DOHH2 (cell line): Measurements from ENCODE around the gene SCGB2B2.

ENCODE experiments used
- H3F3A ChIP-seq: fragments of 200-600 bp; sonication (generic), shearing (Covaris generic); 2 replicates; pipeline ENCODE4 v1.6.0; 2016; ENCODE audit warnings: antibody characterized with exemption, mild to moderate bottlenecking; ENCODE audit not compliant: control insufficient read depth, insufficient read depth
- H3K27ac ChIP-seq: fragments of 200-600 bp; sonication (generic); 2 replicates; pipeline ENCODE4 v1.5.1; 2014; ENCODE audit warnings: low read depth, mild to moderate bottlenecking, low read length, moderate library complexity
- H3K27me3 ChIP-seq: fragments of 200-600 bp; sonication (generic); 2 replicates; pipeline ENCODE4 v1.6.1; 2014; ENCODE audit warnings: mild to moderate bottlenecking, low read length, mixed read lengths; ENCODE audit not compliant: control insufficient read depth
- H3K36me3 ChIP-seq: fragments of 200-600 bp; sonication (generic); 2 replicates; pipeline ENCODE4 v1.6.1; 2014; ENCODE audit warnings: mild to moderate bottlenecking, low read length, moderate library complexity, mixed read lengths; ENCODE audit not compliant: control insufficient read depth
- H3K4me1 ChIP-seq: fragments of 200-600 bp; sonication (generic); 2 replicates; pipeline ENCODE4 v1.6.1; 2014; ENCODE audit warnings: mild to moderate bottlenecking, low read length, mixed read lengths; ENCODE audit not compliant: control insufficient read depth
- H3K4me2 ChIP-seq: fragments of 200-600 bp; sonication (generic); 2 replicates; pipeline ENCODE4 v1.6.0; 2014; ENCODE audit warnings: mild to moderate bottlenecking, low read length, moderate library complexity
- H3K4me3 ChIP-seq: fragments of 200-600 bp; sonication (generic); 2 replicates; pipeline ENCODE4 v1.5.1; 2014; ENCODE audit warnings: mild to moderate bottlenecking, low read length, mixed read lengths
- H3K79me2 ChIP-seq: fragments of 200-600 bp; sonication (generic); 2 replicates; pipeline ENCODE4 v1.6.1; 2014; ENCODE audit warnings: mild to moderate bottlenecking, low read length, mixed read lengths; ENCODE audit not compliant: control insufficient read depth
- H3K9me2 ChIP-seq: fragments of 200-600 bp; sonication (generic); replicated peaks from 2 replicates; pipeline ENCODE4 v1.6.1; 2014; ENCODE audit warnings: mild to moderate bottlenecking, low read length, mixed read lengths; ENCODE audit not compliant: control insufficient read depth
- H3K9me3 ChIP-seq: fragments of 200-600 bp; sonication (generic); 2 replicates; pipeline ENCODE4 v1.6.1; 2014; ENCODE audit warnings: antibody characterized with exemption, low read length, mixed read lengths; ENCODE audit not compliant: control insufficient read depth, insufficient read depth
- H4K20me1 ChIP-seq: fragments of 200-600 bp; sonication (generic); 2 replicates; pipeline ENCODE4 v1.6.0; 2014; ENCODE audit warnings: low read depth, mild to moderate bottlenecking, antibody characterized with exemption, low read length, moderate library complexity; ENCODE audit not compliant: control insufficient read depth, insufficient read depth
- EZH2phosphoT487 ChIP-seq: fragments of 200-600 bp; sonication (generic); IDR thresholded peaks from 2 replicates; pipeline ENCODE4 v1.6.1; 2017; ENCODE audit warnings: borderline replicate concordance, mild to moderate bottlenecking, antibody characterized with exemption, low read length, moderate library complexity, mixed read lengths
- TF ChIP-seq, protein P1 (sequence below): fragments of 200-600 bp; sonication (generic); IDR thresholded peaks from one replicate; pipeline ENCODE4 v1.5.1; 2014; ENCODE audit warnings: antibody characterized with exemption, mild to moderate bottlenecking, low read depth, low read length; ENCODE audit not compliant: poor library complexity, severe bottlenecking

SCGB2B2 gene

DNA sequence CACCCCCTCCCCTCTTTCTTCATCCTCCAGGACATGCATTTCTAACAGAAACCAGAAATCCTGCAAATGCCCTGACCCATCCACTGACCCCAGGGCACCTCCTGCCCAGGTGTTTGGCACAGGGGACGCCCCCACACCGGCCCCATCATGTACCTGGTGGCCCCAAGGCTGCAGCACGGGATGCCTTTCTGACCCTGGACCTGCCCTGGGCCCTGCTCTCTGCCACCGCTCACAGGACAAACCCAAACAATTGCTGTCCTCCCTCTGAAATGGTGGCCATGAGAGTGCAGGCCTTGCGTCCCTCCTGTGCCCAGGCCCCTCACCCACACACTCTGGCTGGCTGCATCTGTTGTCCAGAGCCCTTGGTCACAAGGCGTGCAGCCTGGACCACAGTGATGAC is 12.1 kb downstream of the SCGB2B2 start:
- Histone ChIP-seq H4K20me1 (no peaks in the 10 kb centered on the region), H3K27me3 (no peaks in the 10 kb centered on the region), H3K4me1 (peaks cover 8% of the 10 kb centered on the region; the same call in 1 of the 2 replicates), H3K9me2 (no peaks in the 10 kb centered on the region), H3K27ac (no peak overlapping the region), H3K79me2 (no peaks in the 10 kb centered on the region), H3K4me2 (no peak overlapping the region), H3F3A (no peaks in the 10 kb centered on the region), H3K4me3 (no peak overlapping the region), H3K9me3 (no peaks in the 10 kb centered on the region; the same call in 1 of the 2 replicates), H3K36me3 (no peaks in the 10 kb centered on the region)
- no peak for TF ChIP-seq EZH2phosphoT487
- TF ChIP-seq, protein P1, sequence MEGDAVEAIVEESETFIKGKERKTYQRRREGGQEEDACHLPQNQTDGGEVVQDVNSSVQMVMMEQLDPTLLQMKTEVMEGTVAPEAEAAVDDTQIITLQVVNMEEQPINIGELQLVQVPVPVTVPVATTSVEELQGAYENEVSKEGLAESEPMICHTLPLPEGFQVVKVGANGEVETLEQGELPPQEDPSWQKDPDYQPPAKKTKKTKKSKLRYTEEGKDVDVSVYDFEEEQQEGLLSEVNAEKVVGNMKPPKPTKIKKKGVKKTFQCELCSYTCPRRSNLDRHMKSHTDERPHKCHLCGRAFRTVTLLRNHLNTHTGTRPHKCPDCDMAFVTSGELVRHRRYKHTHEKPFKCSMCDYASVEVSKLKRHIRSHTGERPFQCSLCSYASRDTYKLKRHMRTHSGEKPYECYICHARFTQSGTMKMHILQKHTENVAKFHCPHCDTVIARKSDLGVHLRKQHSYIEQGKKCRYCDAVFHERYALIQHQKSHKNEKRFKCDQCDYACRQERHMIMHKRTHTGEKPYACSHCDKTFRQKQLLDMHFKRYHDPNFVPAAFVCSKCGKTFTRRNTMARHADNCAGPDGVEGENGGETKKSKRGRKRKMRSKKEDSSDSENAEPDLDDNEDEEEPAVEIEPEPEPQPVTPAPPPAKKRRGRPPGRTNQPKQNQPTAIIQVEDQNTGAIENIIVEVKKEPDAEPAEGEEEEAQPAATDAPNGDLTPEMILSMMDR, result no peak

DNA sequence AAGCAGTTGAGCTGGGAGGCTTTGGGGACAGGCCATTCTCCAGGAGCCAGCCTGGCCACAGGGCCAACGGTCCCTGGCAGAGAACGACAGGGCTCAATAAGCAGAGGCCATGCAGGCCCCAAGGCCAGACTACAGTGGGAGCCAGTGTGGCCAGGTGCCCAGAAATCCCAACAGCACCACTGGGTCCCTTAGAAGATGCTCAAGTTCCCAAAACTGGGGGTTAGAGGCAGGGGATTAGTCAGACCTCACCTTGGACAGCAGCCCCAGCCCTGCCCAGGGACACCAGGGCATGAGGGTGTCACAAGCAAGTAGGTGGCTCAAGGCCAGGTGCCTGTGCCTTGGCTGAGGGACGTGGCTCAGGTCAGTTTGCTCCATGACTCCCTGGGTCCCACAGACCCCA is 12.8 kb downstream of the SCGB2B2 start:
- Histone ChIP-seq H3K27me3 (no peaks in the 10 kb centered on the region), H3K79me2 (no peaks in the 10 kb centered on the region), H3K4me3 (no peak overlapping the region), H3K27ac (no peak overlapping the region), H3K9me3 (no peaks in the 10 kb centered on the region; the same call in 1 of the 2 replicates), H3K4me1 (peaks cover 8% of the 10 kb centered on the region; the same call in 1 of the 2 replicates), H3K9me2 (no peaks in the 10 kb centered on the region), H4K20me1 (no peaks in the 10 kb centered on the region), H3K36me3 (no peaks in the 10 kb centered on the region), H3K4me2 (no peak overlapping the region), H3F3A (no peaks in the 10 kb centered on the region)
- TF ChIP-seq EZH2phosphoT487, result no peak
- TF ChIP-seq, protein P1, result no peak

DNA sequence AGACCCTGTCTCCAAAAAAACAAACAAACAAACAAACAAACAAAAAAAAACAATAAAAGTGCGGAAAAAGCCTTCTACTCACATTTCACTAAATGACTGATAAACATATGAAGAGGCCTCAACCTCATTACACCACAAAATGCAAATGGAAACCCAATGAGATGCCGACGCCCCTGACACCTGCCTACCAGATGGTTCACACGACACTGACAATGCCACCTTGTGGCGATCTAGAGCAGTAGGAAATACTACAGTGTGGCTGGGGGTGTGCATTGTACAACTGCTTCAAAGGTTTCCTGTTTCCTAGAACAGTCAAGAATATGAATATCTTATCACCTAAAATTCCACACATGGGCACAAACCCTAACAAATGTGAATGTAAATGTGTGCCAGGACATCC is 14.0 kb downstream of the SCGB2B2 start:
- Histone ChIP-seq H3K9me3 (no peaks in the 10 kb centered on the region; the same call in 1 of the 2 replicates), H3K4me3 (no peak overlapping the region), H3K4me1 (peaks cover 8% of the 10 kb centered on the region; the same call in 1 of the 2 replicates), H4K20me1 (no peaks in the 10 kb centered on the region), H3F3A (no peaks in the 10 kb centered on the region), H3K36me3 (no peaks in the 10 kb centered on the region), H3K27ac (no peak overlapping the region), H3K27me3 (no peaks in the 10 kb centered on the region), H3K4me2 (no peak overlapping the region), H3K79me2 (no peaks in the 10 kb centered on the region), H3K9me2 (no peaks in the 10 kb centered on the region)
- no peak for TF ChIP-seq EZH2phosphoT487
- TF ChIP-seq, protein P1, result peak; percentile 73

DNA sequence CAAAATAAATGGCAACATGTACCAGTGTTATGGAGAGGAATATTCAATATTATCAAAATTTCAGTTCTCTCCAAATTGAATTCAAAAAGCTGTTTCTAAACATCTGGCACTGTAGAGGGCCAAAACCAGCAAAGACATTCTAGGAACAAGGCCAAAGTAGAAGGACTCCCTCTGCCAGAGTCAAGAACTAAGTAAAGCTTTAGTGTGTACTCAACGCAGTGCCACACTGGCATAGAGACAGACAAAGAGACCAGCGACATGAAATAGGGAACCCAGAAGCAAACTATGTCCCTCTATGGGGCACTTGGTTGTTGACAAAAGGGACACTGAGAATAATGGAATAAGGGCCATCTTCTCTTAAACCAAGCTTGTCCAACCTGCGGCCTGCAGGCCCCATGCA is 15.6 kb downstream of the SCGB2B2 start:
- Histone ChIP-seq H3K4me1 (peaks cover 8% of the 10 kb centered on the region; the same call in 1 of the 2 replicates), H3K36me3 (no peaks in the 10 kb centered on the region), H3K4me2 (no peak overlapping the region), H3K4me3 (no peak overlapping the region), H3K27ac (no peak overlapping the region), H3K27me3 (no peaks in the 10 kb centered on the region), H4K20me1 (no peaks in the 10 kb centered on the region), H3K79me2 (no peaks in the 10 kb centered on the region), H3K9me2 (no peaks in the 10 kb centered on the region), H3F3A (no peaks in the 10 kb centered on the region), H3K9me3 (no peaks in the 10 kb centered on the region)
- no peak for TF ChIP-seq EZH2phosphoT487
- TF ChIP-seq, protein P1, result no peak
